Vagina (tissue), 2 donors: ENCODE measurements around the gene EWSR1. TPM values are rescaled to one million over a fixed set of nuclear protein-coding genes. Genes with fewer than 3 reads are reported as not detected.
"Not testable (repeated sequence)": the region's sequence is repeated elsewhere in the genome, so short reads cannot be mapped to it uniquely, and the experiment has no call there.

Experiments used
- DNase-seq, 2 donors: peaks; one replicate each; pipeline ENCODE4 v3.0.0-alpha.2; 2017; ENCODE audit errors: extremely low spot score in 2 of 2
- H3K27ac ChIP-seq: fragments of 200-600 bp; sonication (generic); one replicate; pipeline ENCODE4 v1.5.1; 2019
- H3K27me3 ChIP-seq: fragments of 200-600 bp; sonication (generic); one replicate; pipeline ENCODE4 v1.5.1; 2019
- H3K36me3 ChIP-seq, 2 donors: fragments of 200-600 bp; sonication (generic); one replicate each; pipeline ENCODE4 v1.5.1; 2017 to 2019
- H3K4me1 ChIP-seq: fragments of 200-600 bp; sonication (generic); one replicate; pipeline ENCODE4 v1.5.1; 2019
- H3K4me3 ChIP-seq, 2 donors: fragments of 200-600 bp; sonication (generic); 1 replicate in 1 of 2; 2 replicates in 1 of 2; pipeline ENCODE4 v1.5.1; 2016 to 2019
- H3K9me3 ChIP-seq: fragments of 200-600 bp; sonication (generic); one replicate; pipeline ENCODE4 v1.5.1; 2019
- POLR2A ChIP-seq, 2 donors: fragments of 450-650 bp; IDR thresholded peaks; one replicate each; pipeline ENCODE4 v1.6.1; 2017; ENCODE audit warnings: antibody characterized with exemption in 2 of 2, mild to moderate bottlenecking in 2 of 2, moderate library complexity in 2 of 2
- POLR2AphosphoS5 ChIP-seq, 2 donors: sonication (generic); formaldehyde crosslinking; IDR thresholded peaks; one replicate each; pipeline ENCODE4 v1.9.0; 2017; ENCODE audit warnings: antibody characterized with exemption in 2 of 2, mild to moderate bottlenecking in 2 of 2, low read depth in 1 of 2; ENCODE audit not compliant: insufficient read depth in 1 of 2
- intact Hi-C: fragments of 100-400 bp; cut with DNase I; formaldehyde crosslinking; loops from one replicate; pipeline ENCODE4 v1.15.1; 2023
- total RNA-seq: library from RNA; depleted of rRNA; stranded (reverse); fragments of >200 nt; gene quantifications from one replicate; pipeline ENCODE4 v1.2.3, GENCODE V29; 2016
- TF ChIP-seq, protein P1 (sequence below), 3 experiments: fragments of 450-650 bp in 2 of 3; fragments of 200-600 bp in 1 of 3; sonication (generic) in 1 of 3; IDR thresholded peaks; one replicate each; pipeline ENCODE4 v1.5.1; 2017 to 2019; ENCODE audit warnings: antibody characterized with exemption in 3 of 3, mild to moderate bottlenecking in 2 of 3, moderate library complexity in 2 of 3

EWSR1 gene
- total RNA-seq, 1 donor from 2014 or later, result 164 TPM

DNA sequence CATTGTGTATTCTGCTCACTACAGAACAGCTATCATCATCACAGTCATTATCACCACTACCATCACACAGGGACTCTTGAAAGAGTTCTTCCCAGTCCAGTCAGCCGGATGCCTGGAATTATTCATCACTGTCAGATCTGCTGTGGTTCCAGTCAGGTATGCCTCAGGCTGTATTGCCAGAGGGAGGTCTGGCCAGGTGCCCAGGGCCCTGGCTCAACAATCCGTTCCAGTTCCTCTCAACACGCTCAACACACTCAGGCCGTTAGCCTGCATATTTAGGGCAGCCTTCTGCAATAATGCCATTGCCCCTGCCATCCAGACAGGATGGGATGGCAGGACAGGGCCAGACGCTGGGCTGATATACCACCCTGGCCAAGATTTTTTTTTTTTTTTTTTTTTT is 76.1 kb downstream of the EWSR1 start:
- no peak overlapping the region for H3K27ac ChIP-seq
- H3K36me3 ChIP-seq, result peaks cover 0 to 66% of the 10 kb centered on the region in 2 donors
- H3K9me3 ChIP-seq, result no peaks in the 10 kb centered on the region
- intact Hi-C loops, result no loop called here
- no peaks in the 10 kb centered on the region for H3K4me1 ChIP-seq
- H3K4me3 ChIP-seq, result no peak overlapping the region
- no peak for DNase-seq
- TF ChIP-seq, protein P1, sequence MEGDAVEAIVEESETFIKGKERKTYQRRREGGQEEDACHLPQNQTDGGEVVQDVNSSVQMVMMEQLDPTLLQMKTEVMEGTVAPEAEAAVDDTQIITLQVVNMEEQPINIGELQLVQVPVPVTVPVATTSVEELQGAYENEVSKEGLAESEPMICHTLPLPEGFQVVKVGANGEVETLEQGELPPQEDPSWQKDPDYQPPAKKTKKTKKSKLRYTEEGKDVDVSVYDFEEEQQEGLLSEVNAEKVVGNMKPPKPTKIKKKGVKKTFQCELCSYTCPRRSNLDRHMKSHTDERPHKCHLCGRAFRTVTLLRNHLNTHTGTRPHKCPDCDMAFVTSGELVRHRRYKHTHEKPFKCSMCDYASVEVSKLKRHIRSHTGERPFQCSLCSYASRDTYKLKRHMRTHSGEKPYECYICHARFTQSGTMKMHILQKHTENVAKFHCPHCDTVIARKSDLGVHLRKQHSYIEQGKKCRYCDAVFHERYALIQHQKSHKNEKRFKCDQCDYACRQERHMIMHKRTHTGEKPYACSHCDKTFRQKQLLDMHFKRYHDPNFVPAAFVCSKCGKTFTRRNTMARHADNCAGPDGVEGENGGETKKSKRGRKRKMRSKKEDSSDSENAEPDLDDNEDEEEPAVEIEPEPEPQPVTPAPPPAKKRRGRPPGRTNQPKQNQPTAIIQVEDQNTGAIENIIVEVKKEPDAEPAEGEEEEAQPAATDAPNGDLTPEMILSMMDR (IDR thresholded peaks at IDR 0.05), result no peak
- TF ChIP-seq POLR2AphosphoS5 (IDR thresholded peaks at IDR 0.05; ENCODE audit: insufficient read depth in 1 of 2, low read depth in 1 of 2) (no peak), POLR2A (IDR thresholded peaks at IDR 0.05) (no peak)
- no peaks in the 10 kb centered on the region for H3K27me3 ChIP-seq

DNA sequence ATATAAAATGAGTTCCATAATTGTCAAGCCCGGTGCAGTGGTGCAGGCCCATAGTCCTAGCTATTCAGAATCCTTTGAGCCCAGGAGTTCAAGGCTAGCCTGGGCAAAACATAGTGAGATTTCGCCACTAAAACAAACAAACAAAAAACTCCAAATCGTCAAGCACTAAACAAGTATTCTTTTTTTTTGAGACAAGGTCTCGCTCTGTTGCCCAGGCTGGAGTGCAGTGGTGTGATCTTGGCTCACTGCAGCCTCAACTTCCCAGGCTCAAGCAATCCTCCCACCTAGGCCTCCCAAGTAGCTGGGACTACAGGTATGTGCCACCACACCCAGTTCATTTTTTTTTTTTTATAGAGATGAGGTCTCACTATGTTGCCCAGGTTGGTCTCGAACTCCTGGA is 76.8 kb downstream of the EWSR1 start:
- H3K4me3 ChIP-seq, H3K27ac ChIP-seq, H3K9me3 ChIP-seq, H3K4me1 ChIP-seq, H3K27me3 ChIP-seq, intact Hi-C loops, DNase-seq: not testable (repeated sequence)
- H3K36me3 ChIP-seq, result peaks cover 0 to 66% of the 10 kb centered on the region in 2 donors

DNA sequence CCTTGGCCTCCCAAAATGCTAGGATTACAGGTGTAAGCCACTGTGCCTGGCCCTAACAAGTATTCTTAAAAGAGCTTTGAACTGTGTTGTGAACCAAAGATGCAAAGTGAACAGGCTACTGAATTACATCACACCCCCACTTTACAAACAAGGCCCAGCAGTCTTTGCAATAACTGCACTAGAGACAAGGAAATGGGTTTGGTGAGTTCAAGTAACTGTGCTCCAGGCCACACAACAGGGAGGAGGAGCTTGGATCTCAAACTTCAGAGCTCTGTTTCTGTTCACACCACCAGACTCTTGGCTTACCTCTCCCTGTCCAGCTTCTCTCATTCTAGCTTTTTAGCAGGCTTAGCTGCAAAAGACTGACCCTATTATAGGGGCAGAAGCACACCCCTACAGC is 77.9 kb downstream of the EWSR1 start:
- intact Hi-C loops, result no loop called here
- H3K27ac ChIP-seq, result no peak overlapping the region
- no peaks in the 10 kb centered on the region for H3K9me3 ChIP-seq
- no peak overlapping the region for H3K4me3 ChIP-seq
- peaks cover 0 to 66% of the 10 kb centered on the region in 2 donors for H3K36me3 ChIP-seq
- TF ChIP-seq POLR2A (IDR thresholded peaks at IDR 0.05) (no peak), POLR2AphosphoS5 (IDR thresholded peaks at IDR 0.05; ENCODE audit: insufficient read depth in 1 of 2, low read depth in 1 of 2) (no peak)
- TF ChIP-seq, protein P1 (IDR thresholded peaks at IDR 0.05), result no peak
- DNase-seq, result no peak
- H3K4me1 ChIP-seq, result no peaks in the 10 kb centered on the region
- no peaks in the 10 kb centered on the region for H3K27me3 ChIP-seq

DNA sequence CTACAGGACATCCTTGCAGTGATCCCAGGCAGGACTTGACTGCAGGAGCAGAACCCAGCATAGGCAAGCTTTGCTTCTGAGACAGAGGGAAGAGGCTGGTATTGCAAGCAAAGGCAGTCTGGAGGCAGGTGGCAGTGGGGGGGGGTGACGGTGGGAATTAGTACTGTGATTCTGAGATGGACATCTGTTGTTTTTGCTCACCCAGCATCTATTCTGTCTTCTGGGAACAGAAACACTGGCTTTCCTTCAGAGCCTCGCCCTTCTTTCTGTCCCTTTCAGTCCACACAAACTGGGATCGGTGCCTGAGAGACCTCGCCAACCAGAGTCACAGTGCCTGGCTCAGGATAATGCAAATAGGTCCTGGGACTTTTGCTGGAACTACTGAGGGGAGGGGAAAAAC is 78.6 kb downstream of the EWSR1 start:
- H3K4me1 ChIP-seq, result no peaks in the 10 kb centered on the region
- no peak overlapping the region for H3K27ac ChIP-seq
- H3K27me3 ChIP-seq, result no peaks in the 10 kb centered on the region
- intact Hi-C loops, result no loop called here
- H3K4me3 ChIP-seq, result no peak overlapping the region
- H3K36me3 ChIP-seq, result peaks cover 0 to 65% of the 10 kb centered on the region in 2 donors
- no peaks in the 10 kb centered on the region for H3K9me3 ChIP-seq
- TF ChIP-seq POLR2A (IDR thresholded peaks at IDR 0.05) (no peak), POLR2AphosphoS5 (IDR thresholded peaks at IDR 0.05; ENCODE audit: insufficient read depth in 1 of 2, low read depth in 1 of 2) (no peak)
- TF ChIP-seq, protein P1 (IDR thresholded peaks at IDR 0.05), result no peak
- no peak for DNase-seq

DNA sequence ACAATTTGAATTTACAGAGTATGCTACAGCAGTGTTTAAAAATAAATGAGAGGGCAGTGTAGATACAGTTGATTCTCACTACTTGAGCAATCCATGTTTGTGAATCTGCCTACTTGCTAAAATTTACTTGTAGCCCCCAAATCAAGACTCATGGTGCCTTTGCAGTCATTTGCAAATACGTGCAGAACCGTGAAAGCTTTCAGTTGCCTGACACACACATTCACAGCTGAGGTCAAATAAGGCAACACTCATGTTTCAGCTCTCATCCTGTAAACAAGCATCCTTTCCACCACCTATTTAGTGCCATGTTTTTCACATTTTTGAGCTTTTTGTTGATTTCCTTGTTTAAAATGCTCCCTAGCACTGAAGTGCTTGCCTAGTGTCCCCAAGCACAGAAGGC is 80.0 kb downstream of the EWSR1 start:
- DNase-seq, result no peak
- H3K36me3 ChIP-seq, result peaks cover 0 to 69% of the 10 kb centered on the region in 2 donors
- no peaks in the 10 kb centered on the region for H3K27me3 ChIP-seq
- intact Hi-C loops, result no loop called here
- H3K4me1 ChIP-seq, result no peaks in the 10 kb centered on the region
- H3K27ac ChIP-seq, result no peak overlapping the region
- TF ChIP-seq, protein P1 (IDR thresholded peaks at IDR 0.05), result no peak
- TF ChIP-seq POLR2AphosphoS5 (IDR thresholded peaks at IDR 0.05; ENCODE audit: insufficient read depth in 1 of 2, low read depth in 1 of 2), result no peak
- no peak overlapping the region for H3K4me3 ChIP-seq
- no peaks in the 10 kb centered on the region for H3K9me3 ChIP-seq

DNA sequence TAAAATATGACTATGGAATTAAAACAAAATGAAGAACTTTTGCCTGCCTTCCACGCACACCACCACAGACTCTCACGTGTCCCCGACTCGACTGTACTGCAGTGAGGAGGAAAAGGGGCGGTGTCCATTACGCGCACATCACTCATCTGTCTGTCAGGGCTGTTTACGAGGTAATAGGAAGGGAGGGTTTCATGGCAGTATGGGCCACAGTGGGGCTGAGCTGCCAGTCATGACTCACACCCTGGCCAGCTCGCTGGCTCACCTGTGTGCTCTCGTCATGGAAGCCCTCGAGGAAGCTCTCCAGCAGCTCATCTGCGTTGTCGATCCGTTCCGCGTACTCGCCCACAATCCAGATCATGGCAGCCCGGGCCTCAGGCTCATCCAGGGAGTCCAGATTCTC is 80.9 kb downstream of the EWSR1 start:
- H3K27me3 ChIP-seq, result no peaks in the 10 kb centered on the region
- no peaks in the 10 kb centered on the region for H3K9me3 ChIP-seq
- H3K36me3 ChIP-seq, result peaks cover 0 to 70% of the 10 kb centered on the region in 2 donors
- no peak overlapping the region for H3K4me3 ChIP-seq
- TF ChIP-seq POLR2AphosphoS5 (IDR thresholded peaks at IDR 0.05; ENCODE audit: insufficient read depth in 1 of 2, low read depth in 1 of 2) (peak; percentile 25 to 49), POLR2A (IDR thresholded peaks at IDR 0.05) (no peak)
- TF ChIP-seq, protein P1 (IDR thresholded peaks at IDR 0.05), result no peak
- intact Hi-C loops, result no loop called here
- H3K27ac ChIP-seq, result no peak overlapping the region
- no peak for DNase-seq
- no peaks in the 10 kb centered on the region for H3K4me1 ChIP-seq
